Measurements from ENCODE around the gene GPC6. TPM values are rescaled to one million over a fixed set of nuclear protein-coding genes. Genes with fewer than 3 reads are reported as not detected.

GPC6 gene
- total and polyA plus RNA-seq, 9 of the 15 experiments (the other 6 are each of a cell fraction or from before 2014, with no cell fraction given): under 0.01 to 0.20 (median 0.01) TPM; not detected in 4

GRCh38 chr13:93515267-93515666 is 288.7 kb downstream of the GPC6 start (continued):
- TF ChIP-seq ZNF175 (CRISPR knock-in tag; IDR thresholded peaks at IDR 0.05; ENCODE audit: low read depth): no peak
- TF ChIP-seq XRCC4 (IDR thresholded peaks at IDR 0.05; ENCODE audit: extremely low read depth, insufficient read depth, insufficient read length): no peak
- TF ChIP-seq CREB3L1 (IDR thresholded peaks at IDR 0.05; ENCODE audit: borderline replicate concordance, low read depth): no peak
- TF ChIP-seq ILK (tag; IDR thresholded peaks at IDR 0.05; ENCODE audit: borderline replicate concordance, low read depth): no peak
- no peak for TF ChIP-seq POLR3A (IDR thresholded peaks at IDR 0.05; ENCODE audit: borderline replicate concordance, extremely low read depth, insufficient read depth, insufficient read length)
- TF ChIP-seq GABPA (tag; conservative IDR thresholded peaks at IDR 0.05; ENCODE audit: low read depth): no peak
- no peak for TF ChIP-seq ZNF668 (CRISPR knock-in tag; IDR thresholded peaks at IDR 0.05)

- FAIRE-seq (no peak), DNase-seq (ENCODE audit: extremely low read depth in 1 of 4, low spot score in 3 of 4) (no peak), ATAC-seq (no peak)
- Histone ChIP-seq H3K9me1 (ENCODE audit: control insufficient read depth, insufficient read depth, low read length) (no peaks in the 10 kb centered on the region), H3K4me3 (no peak overlapping the region), H3K79me2 (ENCODE audit: control insufficient read depth, insufficient read depth, low read length) (no peaks in the 10 kb centered on the region), H2AFZ (ENCODE audit: low read depth, low read length) (no peak overlapping the region), H3K9ac (ENCODE audit: insufficient read depth in 1 of 2, low read depth in 2 of 2, low read length in 2 of 2) (no peak overlapping the region), H3K4me1 (replicated peaks in 1 of 2; ENCODE audit: control insufficient read depth in 2 of 2, insufficient read depth in 2 of 2, low read length in 2 of 2) (no peaks in the 10 kb centered on the region), H3K27ac (ENCODE audit: extremely low read depth, low read depth, low read length) (no peak overlapping the region), H3K36me3 (ENCODE audit: control insufficient read depth, insufficient read depth, low read length) (no peaks in the 10 kb centered on the region), H3K27me3 (ENCODE audit: control insufficient read depth in 2 of 2, insufficient read depth in 2 of 2, low read length in 2 of 2) (no peaks in the 10 kb centered on the region), H3K4me2 (ENCODE audit: insufficient read depth, low read length) (no peak overlapping the region), H3K9me3 (replicated peaks; ENCODE audit: control insufficient read depth, insufficient read depth, low read depth, low read length) (no peaks in the 10 kb centered on the region), H4K20me1 (replicated peaks; ENCODE audit: control insufficient read depth, insufficient read depth, low read length) (no peaks in the 10 kb centered on the region)
- in situ Hi-C loops (cut with MboI): no loop called here
- CTCF ChIA-PET (ENCODE audit: low intra/inter-chr PET ratio): no interaction called here
- POLR2A ChIA-PET: no interaction called here
- BruUV-seq (replicated peaks): no TSS peak
- intact Hi-C loops (cut with micrococcal nuclease): no loop called here
- TF ChIP-seq GABPB1 (CRISPR knock-in tag; IDR thresholded peaks at IDR 0.05): no peak
- no peak for TF ChIP-seq ZBTB1 (CRISPR knock-in tag; IDR thresholded peaks at IDR 0.05; ENCODE audit: borderline replicate concordance, low read depth)
These were observed 291.1 kb downstream of the GPC6 start for GRCh38 chr13:93517658-93518057.
